H1 (cell line): Measurements from ENCODE around the gene CBLB. TPM values are rescaled to one million over a fixed set of nuclear protein-coding genes. Genes with fewer than 3 reads are reported as not detected.

Source experiments
- BACH1 ChIP-seq: IDR thresholded peaks from 2 replicates; pipeline ENCODE4 v1.6.1; 2012; ENCODE audit warnings: low read length, improper control_type of control experiment
- CEBPB ChIP-seq: IDR thresholded peaks from 2 replicates; pipeline ENCODE4 v1.6.1; 2012; ENCODE audit warnings: low read depth, low read length
- CHD7 ChIP-seq: fragments of 300-600 bp; sonication (generic); IDR thresholded peaks from 2 replicates; pipeline ENCODE4 v1.7.1; 2012; ENCODE audit warnings: low read length, moderate library complexity, mild to moderate bottlenecking, inconsistent platforms; ENCODE audit not compliant: insufficient replicate concordance
- GTF2F1 ChIP-seq: IDR thresholded peaks from 2 replicates; pipeline ENCODE4 v1.6.1; 2012; ENCODE audit warnings: low read depth, low read length, improper control_type of control experiment, borderline replicate concordance
- POU5F1 ChIP-seq: IDR thresholded peaks from 2 replicates; pipeline ENCODE4 v1.6.1; 2011; ENCODE audit warnings: low read depth, mild to moderate bottlenecking, low read length, moderate library complexity
- SAP30 ChIP-seq: fragments of 300-600 bp; sonication (generic); IDR thresholded peaks from 2 replicates; pipeline ENCODE4 v1.7.1; 2012; ENCODE audit warnings: low read length, moderate library complexity, mild to moderate bottlenecking, inconsistent platforms; ENCODE audit not compliant: insufficient read depth, insufficient replicate concordance
- TAF1 ChIP-seq: IDR thresholded peaks from 2 replicates; pipeline ENCODE4 v1.6.1; 2011; ENCODE audit warnings: mild to moderate bottlenecking, low read depth, low read length
- TAF7 ChIP-seq: optimal IDR thresholded peaks from 2 replicates; pipeline ENCODE3; 2011; ENCODE audit warnings: low read depth, mild to moderate bottlenecking, inconsistent platforms, low read length, moderate library complexity, borderline replicate concordance
- YY1 ChIP-seq: IDR thresholded peaks from 2 replicates; pipeline ENCODE4 v1.6.1; 2011; ENCODE audit warnings: low read depth, mild to moderate bottlenecking, low read length
- polyA plus RNA-seq, 7 experiments: library from polyadenylated mRNA; depleted of rRNA in 3 of 7; stranded (reverse) in 5 of 7; unstranded in 2 of 7; fragments of >200 nt in 5 of 7; fragments of 200-250 nt in 2 of 7; gene quantifications; 1 replicate in 5 of 7; 2 replicates in 1 of 7; 4 replicates in 1 of 7; pipeline versions ENCODE4 v1.2.1 to v1.2.3, GENCODE V29; 2011 to 2013; ENCODE audit warnings: missing spikeins in 2 of 7, mixed read lengths in 2 of 7
- total RNA-seq: library from RNA; stranded (reverse); fragmentation: NEBNext Ultra II Directional; extraction: Animal tissue kit (Norgen Biotek cat#: 25700); gene quantifications from 2 replicates; pipeline ENCODE4 v1.2.1, GENCODE V29; 2021

Gene CBLB
- total and polyA plus RNA-seq, 2 of the 8 experiments (the other 6 are each of a cell fraction or from before 2014, with no cell fraction given) = 14.5 to 26.0 TPM

- TF ChIP-seq CHD7 (no peak), BACH1 (no peak), SAP30 (no peak), POU5F1 (no peak), TAF7 (no peak), TAF1 (no peak), YY1 (no peak), GTF2F1 (no peak), CEBPB (no peak)
- TF ChIP-seq, all 59 proteins: peak for 0
Observed at GRCh38 chr3:105746231-105746996, 122.4 kb downstream of the CBLB start (continued).
